ENCODE measurements around the gene MVB12B.

The MVB12B gene

GRCh38 chr9:126507318-126508109, 180.9 kb downstream of the MVB12B start:
- ChIA-PET POLR2A (ENCODE audit: low non-redundant PET) (interaction anchor here (0.6 kb wide), 1 partner anchor 43 kb away, joined by 10 read pairs; no protein-coding TSS in a partner anchor), CTCF (interaction anchor here (0.5 to 3.0 kb wide), 6 partner anchors 8 to 169 kb away, joined by 3 to 19 read pairs (median 4); no protein-coding TSS in a partner anchor)
- DNase-seq (ENCODE audit: low spot score): no peak
- no peak overlapping the region for H3K27ac ChIP-seq
- no peak for TF ChIP-seq CTCF (conservative IDR thresholded peaks at IDR 0.05; ENCODE audit: low read depth)

- ChIA-PET POLR2A (ENCODE audit: low non-redundant PET) (interaction anchor here (0.6 kb wide), 1 partner anchor 42 kb away, joined by 10 read pairs; no protein-coding TSS in a partner anchor), CTCF (interaction anchor here (0.5 to 3.0 kb wide), 6 partner anchors 9 to 169 kb away, joined by 3 to 19 read pairs (median 4); no protein-coding TSS in a partner anchor)
- H3K27ac ChIP-seq: no peak overlapping the region
- no peak for DNase-seq (ENCODE audit: low spot score)
- TF ChIP-seq CTCF (conservative IDR thresholded peaks at IDR 0.05; ENCODE audit: low read depth): no peak
These were observed 181.6 kb downstream of the MVB12B start for GRCh38 chr9:126508171-126508591.

GRCh38 chr9:126508928-126509327, 182.3 kb downstream of the MVB12B start:
- H3K27ac ChIP-seq: no peak overlapping the region
- ChIA-PET POLR2A (ENCODE audit: low non-redundant PET) (no interaction called here), CTCF (interaction anchor here (0.7 to 3.0 kb wide), 4 partner anchors 9 to 182 kb away, joined by 3 to 19 read pairs (median 10); no protein-coding TSS in a partner anchor)
- no peak for TF ChIP-seq CTCF (conservative IDR thresholded peaks at IDR 0.05; ENCODE audit: low read depth)
- no peak for DNase-seq (ENCODE audit: low spot score)

GRCh38 chr9:126509718-126510117, 183.1 kb downstream of the MVB12B start:
- no peak overlapping the region for H3K27ac ChIP-seq
- no peak for DNase-seq (ENCODE audit: low spot score)
- TF ChIP-seq CTCF (conservative IDR thresholded peaks at IDR 0.05; ENCODE audit: low read depth): no peak
- ChIA-PET CTCF (interaction anchor here (1.0 to 2.3 kb wide), 3 partner anchors 8 to 45 kb away, joined by 4 to 13 read pairs (median 9); no protein-coding TSS in a partner anchor), POLR2A (ENCODE audit: low non-redundant PET) (no interaction called here)

GRCh38 chr9:126510564-126510963, 183.9 kb downstream of the MVB12B start:
- DNase-seq (ENCODE audit: low spot score): no peak
- ChIA-PET POLR2A (ENCODE audit: low non-redundant PET) (no interaction called here), CTCF (interaction anchor here (0.6 to 8.1 kb wide), 5 partner anchors 9 to 1082 kb away, joined by 3 to 52 read pairs (median 9); no protein-coding TSS in a partner anchor)
- no peak for TF ChIP-seq CTCF (conservative IDR thresholded peaks at IDR 0.05; ENCODE audit: low read depth)
- no peak overlapping the region for H3K27ac ChIP-seq

- no peak for TF ChIP-seq CTCF (conservative IDR thresholded peaks at IDR 0.05; ENCODE audit: low read depth)
- no peak overlapping the region for H3K27ac ChIP-seq
- ChIA-PET POLR2A (ENCODE audit: low non-redundant PET) (interaction anchor here (0.7 kb wide), 1 partner anchor 462 kb away, joined by 4 read pairs; no protein-coding TSS in a partner anchor), CTCF (interaction anchor here (2.2 to 8.1 kb wide), 3 partner anchors 10 to 47 kb away, joined by 9 to 52 read pairs (median 13); no protein-coding TSS in a partner anchor)
- no peak for DNase-seq (ENCODE audit: low spot score)
These were observed 184.8 kb downstream of the MVB12B start for GRCh38 chr9:126511411-126511810.

Measured in RWPE1 (cell line).